ENCODE measurements around the gene NOL6. TPM values are rescaled to one million over a fixed set of nuclear protein-coding genes. Genes with fewer than 3 reads are reported as not detected.

Gene NOL6
- total RNA-seq, 1 experiment from 2014 or later: 49.6 TPM

GRCh38 chr9:33440204-33440603 is 33.5 kb downstream of the NOL6 start:
- Histone ChIP-seq H3K27me3 (replicated peaks; ENCODE audit: insufficient read depth, low read depth, low read length, poor library complexity) (no peaks in the 10 kb centered on the region), H3K4me1 (ENCODE audit: insufficient read depth, low read length, poor library complexity, severe bottlenecking) (no peaks in the 10 kb centered on the region), H3K36me3 (ENCODE audit: insufficient read depth, low read length, poor library complexity, severe bottlenecking) (no peaks in the 10 kb centered on the region), H3K4me3 (ENCODE audit: low read depth, low read length, poor library complexity, severe bottlenecking) (no peak overlapping the region), H3K27ac (ENCODE audit: low read depth, low read length, poor library complexity, severe bottlenecking) (no peak overlapping the region), H3K9me3 (ENCODE audit: low read depth, low read length, poor library complexity, severe bottlenecking) (no peaks in the 10 kb centered on the region)
- DNase-seq (ENCODE audit: low spot score): no peak
- ChIA-PET POLR2A (ENCODE audit: low non-redundant PET) (no interaction called here), CTCF (interaction anchor here (0.7 kb wide), 1 partner anchor 13 kb away, joined by 3 read pairs; no protein-coding TSS in a partner anchor)
- intact Hi-C loops (cut with micrococcal nuclease; ENCODE audit: unreplicated experiment): no loop called here
- BruUV-seq (replicated peaks): no TSS peak
- no peak for TF ChIP-seq CTCF (conservative IDR thresholded peaks at IDR 0.05; ENCODE audit: low read depth, low read length)
- no peak for TF ChIP-seq EZH2 (IDR thresholded peaks at IDR 0.05; ENCODE audit: borderline replicate concordance, low read depth, low read length, poor library complexity, severe bottlenecking)

- ChIA-PET CTCF (interaction anchor here (0.7 kb wide), 1 partner anchor 13 kb away, joined by 3 read pairs; no protein-coding TSS in a partner anchor), POLR2A (ENCODE audit: low non-redundant PET) (no interaction called here)
- DNase-seq (ENCODE audit: low spot score): no peak
- TF ChIP-seq CTCF (conservative IDR thresholded peaks at IDR 0.05; ENCODE audit: low read depth, low read length): no peak
- no peak for TF ChIP-seq EZH2 (IDR thresholded peaks at IDR 0.05; ENCODE audit: borderline replicate concordance, low read depth, low read length, poor library complexity, severe bottlenecking)
- BruUV-seq (replicated peaks): no TSS peak
- no peak overlapping the region for H3K4me3 ChIP-seq (ENCODE audit: low read depth, low read length, poor library complexity, severe bottlenecking)
- no peaks in the 10 kb centered on the region for H3K27me3 ChIP-seq (replicated peaks; ENCODE audit: insufficient read depth, low read depth, low read length, poor library complexity)
- H3K9me3 ChIP-seq (ENCODE audit: low read depth, low read length, poor library complexity, severe bottlenecking): no peaks in the 10 kb centered on the region
- intact Hi-C loops (cut with micrococcal nuclease; ENCODE audit: unreplicated experiment): no loop called here
- no peaks in the 10 kb centered on the region for H3K4me1 ChIP-seq (ENCODE audit: insufficient read depth, low read length, poor library complexity, severe bottlenecking)
- no peak overlapping the region for H3K27ac ChIP-seq (ENCODE audit: low read depth, low read length, poor library complexity, severe bottlenecking)
- no peaks in the 10 kb centered on the region for H3K36me3 ChIP-seq (ENCODE audit: insufficient read depth, low read length, poor library complexity, severe bottlenecking)
These were observed 34.0 kb downstream of the NOL6 start for GRCh38 chr9:33439731-33440130.

GRCh38 chr9:33438926-33439680 is 34.6 kb downstream of the NOL6 start:
- H3K9me3 ChIP-seq (ENCODE audit: low read depth, low read length, poor library complexity, severe bottlenecking): no peaks in the 10 kb centered on the region
- intact Hi-C loops (cut with micrococcal nuclease; ENCODE audit: unreplicated experiment): no loop called here
- POLR2A ChIA-PET (ENCODE audit: low non-redundant PET): no interaction called here
- DNase-seq (ENCODE audit: low spot score): no peak
- H3K27ac ChIP-seq (ENCODE audit: low read depth, low read length, poor library complexity, severe bottlenecking): no peak overlapping the region
- no peaks in the 10 kb centered on the region for H3K4me1 ChIP-seq (ENCODE audit: insufficient read depth, low read length, poor library complexity, severe bottlenecking)
- H3K27me3 ChIP-seq (replicated peaks; ENCODE audit: insufficient read depth, low read depth, low read length, poor library complexity): no peaks in the 10 kb centered on the region
- H3K4me3 ChIP-seq (ENCODE audit: low read depth, low read length, poor library complexity, severe bottlenecking): no peak overlapping the region
- TF ChIP-seq CTCF (conservative IDR thresholded peaks at IDR 0.05; ENCODE audit: low read depth, low read length) (no peak), EZH2 (IDR thresholded peaks at IDR 0.05; ENCODE audit: borderline replicate concordance, low read depth, low read length, poor library complexity, severe bottlenecking) (no peak)
- CTCF ChIA-PET: interaction anchor here (0.7 kb wide), 1 partner anchor 14 kb away, joined by 3 read pairs; no protein-coding TSS in a partner anchor
- no peaks in the 10 kb centered on the region for H3K36me3 ChIP-seq (ENCODE audit: insufficient read depth, low read length, poor library complexity, severe bottlenecking)
- BruUV-seq (replicated peaks): no TSS peak

All from A673 (cell line).